LoVo (cell line): ENCODE data around the gene STK40.

Experiments used
- DNase-seq: peaks from one replicate; pipeline ENCODE4 v3.0.0-alpha.2; 2016; ENCODE audit warnings: low spot score

Gene STK40, protein sequence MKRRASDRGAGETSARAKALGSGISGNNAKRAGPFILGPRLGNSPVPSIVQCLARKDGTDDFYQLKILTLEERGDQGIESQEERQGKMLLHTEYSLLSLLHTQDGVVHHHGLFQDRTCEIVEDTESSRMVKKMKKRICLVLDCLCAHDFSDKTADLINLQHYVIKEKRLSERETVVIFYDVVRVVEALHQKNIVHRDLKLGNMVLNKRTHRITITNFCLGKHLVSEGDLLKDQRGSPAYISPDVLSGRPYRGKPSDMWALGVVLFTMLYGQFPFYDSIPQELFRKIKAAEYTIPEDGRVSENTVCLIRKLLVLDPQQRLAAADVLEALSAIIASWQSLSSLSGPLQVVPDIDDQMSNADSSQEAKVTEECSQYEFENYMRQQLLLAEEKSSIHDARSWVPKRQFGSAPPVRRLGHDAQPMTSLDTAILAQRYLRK

DNA sequence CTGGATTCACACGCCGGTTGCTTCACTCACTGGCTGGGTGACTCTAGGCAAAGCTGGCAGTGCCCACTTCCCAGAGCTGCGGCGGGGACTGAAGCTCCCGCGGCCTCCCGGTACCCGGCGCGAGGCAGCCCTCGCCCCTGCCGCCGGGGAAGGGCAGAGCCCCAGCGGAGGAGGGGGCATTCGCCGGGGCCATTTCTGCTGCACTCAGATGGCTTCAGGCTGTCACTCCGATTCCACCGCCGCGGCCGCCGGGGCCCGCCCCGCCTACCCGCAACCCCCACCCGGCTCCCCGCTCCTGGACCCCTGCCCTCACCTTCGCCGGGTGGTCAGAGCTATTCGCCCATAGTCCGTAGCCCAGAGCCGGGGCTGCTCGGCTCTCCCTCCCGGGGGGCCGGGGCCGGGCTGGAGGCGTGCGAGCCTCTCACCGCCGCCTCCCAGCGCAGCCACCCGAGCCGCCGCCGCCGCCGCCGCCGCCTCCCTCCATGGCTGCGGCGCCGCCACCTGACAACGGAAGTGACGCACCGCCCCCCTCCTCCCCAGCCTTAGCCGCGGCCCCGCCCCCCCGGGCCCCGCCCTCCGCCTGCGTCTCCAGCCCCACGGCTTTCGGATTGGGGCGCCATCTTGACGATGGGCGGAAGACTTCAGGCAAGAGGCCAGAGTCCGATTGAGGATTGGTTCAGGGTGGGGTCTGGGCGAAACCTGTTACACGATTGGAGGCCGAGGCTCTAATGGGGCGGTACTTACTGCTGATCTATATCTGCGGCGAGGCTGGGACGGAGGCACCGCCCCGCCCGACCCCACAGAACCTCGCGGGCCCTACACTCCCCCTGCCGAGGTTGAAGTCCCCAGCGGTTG, at the start of gene STK40:
TSS of gene STK40 (minus strand) at position 515 of the 855 bp plus-strand sequence. CDS start 24,592 bp downstream, outside the sequence.
- DNase-seq: peak; percentile 98

DNA sequence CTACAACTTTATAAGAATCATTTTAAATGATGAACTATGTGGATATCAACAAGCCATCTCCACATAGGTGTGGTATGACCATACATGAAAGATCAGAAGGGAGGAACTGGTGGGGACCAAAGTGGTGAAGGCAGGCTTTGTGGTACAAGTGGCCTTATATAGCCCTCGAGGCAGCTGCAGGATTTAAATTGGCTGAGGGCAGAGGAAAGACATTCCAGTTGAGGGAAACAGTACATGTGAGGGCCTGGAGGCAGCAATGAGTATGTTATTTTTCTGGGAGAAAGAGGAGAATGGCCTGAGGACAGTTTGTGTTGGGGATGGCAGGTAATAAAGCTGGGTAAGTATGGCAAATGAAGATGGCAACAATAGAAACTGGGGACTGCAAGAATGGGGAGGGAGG, 47.4 kb upstream of the STK40 start:
- no peak for DNase-seq

DNA sequence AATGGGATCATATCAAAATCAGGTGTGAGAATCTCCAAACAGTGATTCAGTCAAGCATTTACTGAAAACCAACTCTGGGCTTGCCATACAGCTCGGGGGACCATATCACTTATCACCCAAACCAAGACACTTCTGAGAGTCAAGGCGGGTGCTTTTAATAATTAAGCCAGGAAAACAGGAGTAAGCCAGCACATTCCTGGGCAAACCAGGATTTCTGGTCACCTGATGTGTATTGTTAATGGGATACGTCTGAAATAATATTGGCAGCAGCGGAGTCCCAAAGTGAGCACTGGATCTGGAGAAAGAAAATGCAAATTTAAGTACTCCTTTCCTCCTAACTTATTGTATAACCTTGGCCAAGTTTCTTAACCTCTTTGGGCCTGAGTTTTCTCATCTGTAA, 46.9 kb upstream of the STK40 start:
- DNase-seq: no peak

DNA sequence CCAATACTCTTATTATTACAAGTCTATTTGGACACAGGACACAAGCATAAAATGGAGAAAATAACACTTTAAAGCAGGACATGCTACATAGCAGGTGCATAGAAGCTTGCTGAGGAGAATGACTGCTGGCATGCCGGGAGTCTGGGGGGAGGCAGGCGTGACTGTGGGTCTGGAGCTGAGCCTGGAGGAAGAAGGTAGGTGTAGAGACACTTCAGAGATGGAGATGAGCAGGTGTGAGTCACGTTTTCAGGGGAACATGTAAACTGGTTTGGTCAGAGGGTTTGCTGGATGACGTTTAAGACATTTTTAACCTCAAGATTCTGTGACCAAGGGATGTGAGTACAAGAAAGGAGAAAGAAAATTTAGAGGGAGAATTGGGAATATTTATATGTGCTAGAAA, 40.1 kb upstream of the STK40 start:
- no peak for DNase-seq

DNA sequence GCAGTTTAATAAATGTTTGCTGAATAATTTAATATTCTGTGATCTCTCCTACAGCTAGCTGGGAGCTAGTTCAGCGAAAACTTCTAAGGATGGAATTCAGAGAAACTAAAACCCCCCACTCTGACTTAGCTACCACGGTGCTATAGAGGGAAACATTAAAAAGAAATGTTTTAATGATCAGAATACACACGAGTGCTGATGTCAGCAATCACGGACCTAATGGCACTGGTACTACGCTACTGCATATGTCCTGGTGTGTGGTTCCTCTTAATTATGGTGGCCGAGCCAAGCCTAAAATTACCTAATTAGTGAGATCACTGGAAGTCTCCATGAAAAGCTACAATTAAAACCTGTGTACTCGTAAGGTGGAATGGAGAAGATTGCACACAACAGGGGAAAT, 35.9 kb upstream of the STK40 start:
- no peak for DNase-seq

DNA sequence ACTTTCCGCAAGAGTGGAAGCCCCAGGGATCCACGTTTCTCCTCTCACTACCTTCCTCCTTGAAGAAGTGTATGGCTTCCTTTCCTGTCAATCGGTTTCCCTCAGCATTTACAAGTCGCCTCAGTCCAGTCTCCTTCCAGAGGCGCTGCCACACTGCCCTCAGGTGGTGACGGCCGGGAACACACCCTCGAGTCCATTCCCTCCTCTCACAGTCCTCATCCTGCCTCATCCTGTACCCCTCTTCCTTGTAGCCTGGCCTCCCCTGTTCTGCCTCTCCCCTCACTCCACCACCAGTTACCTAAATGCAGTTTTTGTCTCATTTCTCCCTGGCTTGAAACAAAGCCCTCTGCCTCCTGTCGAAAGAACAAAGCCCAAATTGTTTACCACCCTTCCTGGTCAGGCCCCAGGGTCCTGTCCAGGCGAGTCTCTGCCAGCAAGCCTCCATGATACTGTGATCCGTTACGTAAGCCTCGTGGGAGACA, 35.2 kb upstream of the STK40 start:
- peak; percentile 80 for DNase-seq

DNA sequence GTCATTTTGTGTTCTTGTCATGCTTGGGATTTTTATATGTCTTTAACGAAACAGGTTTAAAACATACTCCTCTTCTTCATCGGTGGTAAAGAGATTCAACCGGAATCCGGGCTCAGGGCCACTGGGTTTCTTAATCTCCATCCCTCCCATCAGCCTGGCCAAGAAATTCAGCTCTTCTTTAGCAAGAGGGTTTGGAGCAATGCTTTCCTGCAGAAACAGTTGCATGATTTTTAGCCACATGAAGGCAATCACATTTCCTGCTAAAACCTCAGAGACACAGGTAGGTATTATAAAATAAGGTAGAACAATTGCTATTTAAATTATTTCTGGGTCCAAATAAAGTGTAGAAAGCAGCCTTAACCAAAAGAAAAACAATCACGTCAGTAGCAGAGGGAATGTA, 34.7 kb upstream of the STK40 start:
- DNase-seq: no peak

DNA sequence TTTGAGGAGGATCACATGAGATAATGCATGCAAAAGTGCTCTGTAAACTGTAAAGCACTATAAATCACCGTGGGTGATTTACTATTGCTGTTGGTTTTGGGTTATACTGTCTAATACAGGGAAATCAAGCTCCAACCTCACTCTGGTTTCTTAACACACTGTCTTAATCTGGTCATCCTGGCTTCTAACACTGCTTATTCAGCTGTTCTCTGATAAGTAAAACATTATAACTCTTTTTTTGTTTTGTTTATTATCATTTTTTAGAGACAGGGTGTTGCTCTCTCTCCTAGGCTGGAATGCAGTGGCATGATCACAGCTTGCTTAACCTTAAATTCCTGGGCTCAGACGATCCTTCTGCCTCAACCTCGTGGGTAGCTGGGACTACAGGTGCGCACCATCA, 33.8 kb upstream of the STK40 start:
- no peak for DNase-seq

DNA sequence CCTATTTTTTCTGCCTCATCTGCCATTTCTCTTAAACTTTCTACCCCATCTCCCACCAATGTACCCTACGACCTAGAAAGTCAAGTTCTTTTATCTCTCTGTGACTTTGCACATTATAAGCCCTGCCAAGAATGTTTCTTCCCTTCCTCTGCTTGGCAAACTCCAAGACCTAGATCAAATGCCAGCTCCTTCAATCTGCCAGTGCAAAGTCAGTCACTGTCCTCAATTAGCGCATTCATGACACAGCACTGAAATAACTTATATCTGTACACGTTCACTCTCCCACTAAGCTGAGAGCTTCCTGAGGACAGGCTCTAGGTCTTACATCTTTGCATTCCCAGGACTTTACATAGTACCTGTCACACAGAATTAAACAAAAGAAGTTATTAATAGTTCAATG, 33.4 kb upstream of the STK40 start:
- no peak for DNase-seq

DNA sequence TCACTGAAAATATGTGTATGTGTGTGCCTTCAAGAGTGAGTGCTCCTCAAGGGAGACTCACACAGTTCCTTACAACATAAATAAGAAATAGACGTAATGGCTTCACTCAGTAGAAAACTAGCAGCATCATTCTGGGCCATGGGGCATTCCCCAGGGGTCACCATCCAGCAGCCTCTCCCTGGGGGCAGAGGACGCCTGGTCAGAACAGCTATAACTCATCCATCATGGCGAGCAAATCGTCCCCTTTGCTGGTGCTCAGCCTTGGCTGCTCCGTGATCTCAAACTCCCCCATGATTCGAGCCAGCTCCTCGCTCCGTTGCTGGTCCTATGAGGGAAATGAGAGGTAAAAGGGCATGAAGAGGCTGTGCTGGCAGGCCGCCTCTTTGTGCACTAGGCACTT, 32.2 kb upstream of the STK40 start:
- DNase-seq: no peak

DNA sequence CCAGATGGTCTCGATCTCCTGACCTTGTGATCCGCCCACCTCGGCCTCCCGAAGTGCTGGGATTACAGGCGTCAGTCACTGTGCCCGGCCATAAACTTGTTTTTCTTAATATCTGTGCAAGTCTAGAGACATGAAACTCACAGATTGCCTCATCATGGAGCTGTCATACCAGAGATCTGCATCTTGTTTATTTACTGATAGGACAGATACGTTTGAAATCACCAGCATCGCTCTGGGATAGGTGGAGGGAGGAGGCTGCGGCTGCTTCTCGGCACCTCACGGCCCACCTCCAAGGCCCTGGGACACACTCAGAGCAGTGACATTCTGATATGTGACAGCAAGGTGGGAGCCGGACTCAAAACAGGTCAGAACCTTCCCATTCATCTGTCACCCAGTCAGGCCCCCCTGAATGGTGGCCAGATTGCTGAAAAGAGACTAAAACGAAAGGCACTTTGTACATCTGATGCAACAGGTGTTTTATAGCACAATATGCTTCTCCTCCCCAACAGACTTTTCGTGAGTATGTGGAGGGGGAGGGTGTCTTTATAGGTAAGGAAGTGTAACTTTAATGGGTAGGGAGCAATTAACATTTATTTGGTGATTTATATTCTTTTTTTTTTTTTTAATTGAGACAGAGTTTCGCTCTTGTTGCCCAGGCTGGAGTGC, 30.1 kb upstream of the STK40 start:
- DNase-seq: no peak

DNA sequence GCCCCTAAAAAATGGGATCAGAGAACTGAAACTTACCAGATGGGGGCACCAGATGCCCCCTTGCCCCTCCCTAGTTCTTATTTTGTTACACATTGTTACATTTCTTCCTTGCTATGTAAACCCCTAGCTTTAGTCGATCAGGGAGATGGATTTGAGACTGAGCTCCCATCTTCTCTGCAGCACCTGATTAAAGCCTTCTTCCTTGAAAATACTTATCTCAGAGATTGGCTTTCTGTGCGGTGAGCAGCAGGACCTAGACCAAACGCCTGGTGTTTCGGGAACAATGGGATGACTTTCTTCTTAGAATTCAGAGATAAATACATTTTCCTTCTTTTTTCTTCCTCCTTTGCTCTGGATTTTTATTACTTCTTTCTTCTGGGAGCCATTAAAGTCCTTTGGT, 28.7 kb upstream of the STK40 start:
- DNase-seq: no peak

DNA sequence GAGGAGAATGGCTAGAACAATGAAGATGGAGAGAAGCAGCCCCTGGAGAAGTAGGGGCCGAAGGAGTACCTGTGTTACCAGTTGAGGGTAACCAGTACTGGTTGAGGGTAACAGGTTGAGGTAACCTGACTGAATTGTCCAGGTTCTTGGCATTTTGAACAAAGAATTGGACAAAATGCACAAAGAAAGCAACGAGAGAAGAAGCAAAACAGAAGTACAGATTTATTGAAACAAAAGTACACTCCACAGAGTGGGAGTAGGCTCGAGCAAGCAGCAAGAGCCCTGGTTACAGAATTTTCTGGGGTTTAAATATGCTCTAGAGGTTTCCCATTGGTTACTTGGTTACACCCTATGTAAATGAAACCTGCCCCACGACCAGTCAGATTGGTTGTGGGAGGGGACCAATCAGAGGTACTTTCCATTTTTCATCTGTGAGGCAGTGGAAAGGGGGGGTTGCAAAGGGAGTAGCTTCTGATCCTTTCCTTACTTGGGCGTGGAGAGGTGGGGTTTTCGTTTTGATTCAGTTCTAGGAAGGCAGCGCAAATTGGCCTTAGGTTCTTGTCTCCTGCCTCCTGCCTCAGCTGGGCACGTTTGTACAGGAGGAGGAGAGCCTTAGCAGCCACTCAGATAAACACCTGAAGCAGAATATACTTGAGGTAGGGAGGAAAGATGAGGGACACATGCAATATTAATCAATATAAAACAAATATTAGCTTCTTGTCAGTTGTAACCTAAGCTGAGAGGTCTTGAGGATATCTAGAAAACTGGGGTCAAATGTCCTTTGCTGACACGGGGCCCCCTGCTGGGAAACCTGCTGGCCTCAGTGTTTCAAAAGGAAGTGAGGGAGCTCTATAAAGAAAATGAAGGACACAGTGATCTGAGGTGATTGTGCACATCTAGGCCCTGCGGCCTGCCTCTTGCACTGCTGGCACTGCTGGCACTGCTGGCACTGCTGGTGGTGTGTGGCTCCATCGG, 26.2 kb upstream of the STK40 start:
- DNase-seq: no peak

DNA sequence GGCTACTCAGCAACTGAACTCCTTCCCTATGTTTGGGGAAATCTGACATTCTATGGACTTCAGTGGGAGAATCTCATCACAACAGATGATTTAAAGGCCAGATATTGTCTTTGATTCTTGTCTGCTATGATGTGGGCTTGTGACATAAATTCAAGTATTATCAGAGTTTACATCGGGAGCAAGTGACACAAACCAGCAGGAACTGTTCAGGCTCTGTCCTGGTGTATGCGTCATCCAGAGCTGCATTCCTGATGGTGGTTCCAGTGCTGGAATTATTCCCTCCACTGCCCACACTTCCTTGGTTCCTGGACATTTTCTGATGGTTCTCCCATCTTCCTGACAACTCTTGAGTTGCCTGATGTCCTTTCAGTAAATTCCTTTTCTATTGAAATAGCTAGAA, 22.8 kb upstream of the STK40 start:
- no peak for DNase-seq

DNA sequence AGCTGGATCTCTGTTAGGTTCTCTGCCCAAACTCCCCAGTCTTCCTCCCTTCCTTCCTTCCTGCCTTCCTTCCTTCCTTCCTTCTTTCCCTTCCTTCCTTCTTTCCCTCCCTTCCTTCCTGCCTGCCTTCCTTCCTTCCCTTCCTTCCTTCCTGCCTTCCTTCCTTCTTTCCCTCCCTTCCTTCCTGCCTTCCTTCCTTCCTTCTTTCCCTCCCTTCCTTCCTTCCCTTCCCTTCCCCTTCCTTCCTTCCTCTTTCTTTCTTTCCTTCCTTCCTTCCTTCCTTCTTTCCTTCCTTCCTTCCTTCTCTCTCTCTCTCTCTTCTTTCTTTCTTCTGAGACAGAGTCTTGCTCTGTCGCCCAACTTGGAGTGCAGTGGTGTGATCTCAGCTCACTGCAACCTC, 20.7 kb upstream of the STK40 start:
- no peak for DNase-seq

DNA sequence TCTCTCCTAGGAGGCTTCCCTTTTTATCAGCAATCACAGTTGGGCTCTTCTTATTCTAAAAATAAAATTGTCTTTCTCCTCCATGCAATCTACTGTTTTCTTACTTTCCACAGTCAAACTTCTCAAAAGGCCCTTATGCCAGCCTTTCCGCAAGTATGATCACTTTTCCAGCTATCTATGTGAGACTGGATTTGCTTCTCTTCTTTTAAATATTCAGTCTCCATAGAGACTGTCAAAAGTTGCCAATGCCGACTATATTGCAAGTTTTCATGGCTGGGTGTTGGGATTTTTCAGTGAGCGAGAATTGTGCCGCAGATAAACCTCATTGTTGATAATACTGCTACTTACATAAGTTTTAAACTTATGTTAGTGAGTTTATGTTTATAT, 16.8 kb upstream of the STK40 start:
- DNase-seq: no peak

DNA sequence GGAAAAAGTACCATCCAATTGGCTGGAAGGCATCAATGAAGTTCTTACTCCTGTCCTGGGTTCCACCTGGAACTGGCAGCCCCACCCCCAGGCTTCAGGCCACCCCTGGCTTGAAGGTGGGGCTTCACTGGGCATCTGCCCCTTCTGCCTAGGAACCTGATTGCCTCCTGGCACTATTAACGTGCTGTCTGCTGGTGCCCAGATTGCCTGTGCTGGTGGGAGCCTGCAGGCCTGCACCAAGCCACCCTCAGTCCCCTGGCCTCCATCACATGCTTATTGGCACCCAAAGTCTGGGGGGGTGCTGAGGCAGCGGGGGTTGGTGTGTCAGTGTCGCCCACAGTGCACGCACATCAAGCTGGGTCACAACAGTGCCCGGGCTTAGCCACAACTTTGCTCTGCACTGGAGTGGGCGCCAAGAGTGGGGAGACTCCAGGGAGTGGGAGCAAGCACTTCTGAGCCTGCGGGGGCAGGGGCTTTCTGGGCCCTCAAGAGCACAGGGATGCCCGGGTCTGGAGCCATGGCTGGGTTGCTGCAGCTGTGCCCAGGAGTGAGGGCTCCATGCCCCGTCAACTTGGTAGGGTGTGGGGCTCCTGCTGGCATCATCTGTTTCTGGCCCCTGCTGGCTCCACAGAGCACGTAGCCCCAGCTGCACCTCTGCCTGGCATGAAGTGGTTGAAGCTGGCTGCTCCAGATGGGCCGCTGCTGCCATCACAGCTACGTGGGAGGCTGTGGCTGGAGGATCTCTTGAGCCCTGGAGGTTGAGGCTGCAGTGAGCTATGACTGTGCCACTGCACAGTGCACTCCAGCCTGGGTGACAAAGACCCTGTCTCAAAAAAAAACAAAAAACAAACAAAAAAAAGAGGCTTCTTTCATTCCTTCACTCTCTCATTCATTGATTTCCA, 16.1 kb upstream of the STK40 start:
- no peak for DNase-seq

DNA sequence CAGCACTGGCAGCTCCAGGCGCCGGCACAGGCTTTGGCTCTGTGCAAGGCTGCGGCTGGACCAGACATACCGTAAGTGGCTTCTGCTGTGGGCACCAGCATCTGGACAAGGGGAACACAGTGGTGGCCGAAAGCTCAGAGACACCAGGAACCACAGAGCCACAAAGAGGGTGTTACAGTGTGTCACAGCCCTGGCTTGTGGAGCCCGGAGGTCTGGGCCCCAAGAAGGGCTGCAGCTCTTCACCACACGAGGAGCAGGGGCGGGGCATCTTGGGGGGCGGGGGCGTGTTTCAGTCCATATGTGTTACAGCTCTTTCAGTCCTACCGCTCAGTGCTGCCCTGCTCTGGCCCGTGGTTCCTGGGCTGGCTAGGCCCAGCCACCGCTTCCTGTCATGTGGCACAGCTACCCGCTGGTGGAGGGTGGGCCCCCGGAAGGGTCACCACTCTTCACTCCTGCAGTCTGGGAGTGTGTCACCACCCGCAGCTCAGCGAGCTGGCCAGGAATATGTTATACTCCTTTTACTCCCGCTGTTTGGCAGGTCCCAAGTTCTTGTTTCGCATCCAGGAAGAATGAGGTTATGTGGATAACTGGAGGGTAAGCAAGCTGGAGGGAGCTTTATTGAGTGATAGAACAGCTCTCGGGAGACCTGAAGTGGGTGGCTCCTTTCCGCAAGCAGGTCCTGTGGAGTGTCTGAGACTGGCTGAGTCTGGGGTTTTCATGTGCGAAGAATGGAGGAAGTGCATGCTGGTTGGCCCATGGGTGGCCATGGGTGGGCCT, 15.3 kb upstream of the STK40 start:
- DNase-seq: no peak

DNA sequence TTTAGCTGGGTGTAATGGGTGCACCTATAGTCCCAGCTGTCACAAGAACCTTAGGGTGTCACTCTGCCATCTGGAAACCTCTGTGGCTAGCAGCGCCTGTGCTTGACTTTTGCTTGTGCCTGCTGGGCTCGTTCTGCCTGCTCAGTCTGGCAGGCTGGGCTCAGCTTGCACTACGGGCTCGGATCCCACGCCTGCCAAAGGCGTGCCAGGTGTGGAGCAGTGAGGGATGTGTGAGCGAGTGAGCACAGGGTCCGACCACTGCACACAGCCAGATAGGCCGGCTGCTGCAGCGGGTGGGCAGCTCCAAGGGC, 14.7 kb upstream of the STK40 start:
- DNase-seq: no peak
